ENCODE measurements around the gene CADM2.

DNA sequence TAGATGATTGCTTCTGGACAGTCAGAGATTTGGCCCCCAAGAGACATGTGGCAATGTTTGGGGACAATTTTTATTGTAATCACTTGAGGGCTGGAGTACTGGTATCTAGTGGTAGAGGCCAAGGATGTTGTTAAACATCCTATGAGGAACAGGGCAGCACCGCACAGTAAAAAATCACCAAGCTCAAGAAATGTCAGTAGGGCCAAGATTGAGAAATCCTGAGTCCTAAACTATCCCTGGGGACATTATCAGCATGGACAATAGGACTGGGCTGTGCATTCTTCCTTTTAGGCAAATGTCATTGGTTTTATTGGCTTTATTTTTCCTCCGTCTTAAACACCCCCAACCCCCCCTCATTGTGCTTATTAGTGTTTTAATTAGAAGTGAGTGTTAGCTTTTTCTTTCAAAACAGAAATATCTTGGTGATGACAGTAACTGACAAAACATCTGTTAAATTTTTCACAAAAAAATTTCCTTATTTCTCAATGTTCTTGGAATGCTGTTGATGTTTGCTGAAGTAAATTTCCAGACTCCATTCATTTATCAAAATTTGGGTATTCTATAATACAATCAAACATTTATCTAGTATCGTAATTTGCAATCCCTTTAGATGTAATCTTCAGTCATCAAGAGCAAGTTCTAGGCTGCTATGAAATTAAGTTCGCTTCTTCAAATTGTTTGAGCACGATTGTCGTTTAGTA, 1087.8 kb downstream of the CADM2 start:
- TF ChIP-seq, protein P1, sequence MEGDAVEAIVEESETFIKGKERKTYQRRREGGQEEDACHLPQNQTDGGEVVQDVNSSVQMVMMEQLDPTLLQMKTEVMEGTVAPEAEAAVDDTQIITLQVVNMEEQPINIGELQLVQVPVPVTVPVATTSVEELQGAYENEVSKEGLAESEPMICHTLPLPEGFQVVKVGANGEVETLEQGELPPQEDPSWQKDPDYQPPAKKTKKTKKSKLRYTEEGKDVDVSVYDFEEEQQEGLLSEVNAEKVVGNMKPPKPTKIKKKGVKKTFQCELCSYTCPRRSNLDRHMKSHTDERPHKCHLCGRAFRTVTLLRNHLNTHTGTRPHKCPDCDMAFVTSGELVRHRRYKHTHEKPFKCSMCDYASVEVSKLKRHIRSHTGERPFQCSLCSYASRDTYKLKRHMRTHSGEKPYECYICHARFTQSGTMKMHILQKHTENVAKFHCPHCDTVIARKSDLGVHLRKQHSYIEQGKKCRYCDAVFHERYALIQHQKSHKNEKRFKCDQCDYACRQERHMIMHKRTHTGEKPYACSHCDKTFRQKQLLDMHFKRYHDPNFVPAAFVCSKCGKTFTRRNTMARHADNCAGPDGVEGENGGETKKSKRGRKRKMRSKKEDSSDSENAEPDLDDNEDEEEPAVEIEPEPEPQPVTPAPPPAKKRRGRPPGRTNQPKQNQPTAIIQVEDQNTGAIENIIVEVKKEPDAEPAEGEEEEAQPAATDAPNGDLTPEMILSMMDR (IDR thresholded peaks at IDR 0.05; ENCODE audit: insufficient read depth, low read depth, low read length), result no peak
- no peak for TF ChIP-seq EZH2 (IDR thresholded peaks at IDR 0.05; ENCODE audit: insufficient read depth, low read length)
